M059J (cell line): ENCODE results near the gene SCIMP. TPM values are rescaled to one million over a fixed set of nuclear protein-coding genes. Genes with fewer than 3 reads are reported as not detected.
"Not testable (repeated sequence)": the region's sequence is repeated elsewhere in the genome, so short reads cannot be mapped to it uniquely, and the experiment has no call there.

Source experiments
- DNase-seq: peaks from one replicate; pipeline ENCODE4 v3.0.0-alpha.2; 2012; ENCODE audit warnings: low read depth
- total RNA-seq: library from RNA; depleted of rRNA; stranded (reverse); fragments of >200 nt; shearing (Covaris generic); gene quantifications from 2 replicates; pipeline ENCODE4 v1.2.3, GENCODE V29; 2014

The SCIMP gene
- total RNA-seq, 1 experiment from 2014 or later, result not detected

GRCh38 chr17:5238333-5238732 lies 3.7 kb upstream of the SCIMP start:
- DNase-seq, result no peak

GRCh38 chr17:5237541-5238016 lies 2.9 kb upstream of the SCIMP start:
- peak; percentile 61 for DNase-seq

GRCh38 chr17:5236938-5237540 lies 2.4 kb upstream of the SCIMP start:
- no peak for DNase-seq

- not testable (repeated sequence) for DNase-seq
Observed at GRCh38 chr17:5233492-5233891, 1.2 kb downstream of the SCIMP start.

- DNase-seq, result no peak
Observed at GRCh38 chr17:5226940-5227878, 7.5 kb downstream of the SCIMP start.

GRCh38 chr17:5225668-5226457 lies 8.8 kb downstream of the SCIMP start:
- no peak for DNase-seq

GRCh38 chr17:5221912-5222311 lies 12.7 kb downstream of the SCIMP start:
- DNase-seq, result not testable (repeated sequence)

- DNase-seq, result no peak
Observed at GRCh38 chr17:5220074-5220473, 14.6 kb downstream of the SCIMP start.

- DNase-seq, result peak; percentile 40
Observed at GRCh38 chr17:5219536-5219935, 15.1 kb downstream of the SCIMP start.

GRCh38 chr17:5217562-5217961 lies 17.1 kb downstream of the SCIMP start:
- DNase-seq, result not testable (repeated sequence)

- DNase-seq, result no peak
Observed at GRCh38 chr17:5211458-5211857, 23.2 kb downstream of the SCIMP start.

- DNase-seq, result no peak
Observed at GRCh38 chr17:5210614-5211252, 23.9 kb downstream of the SCIMP start.

- no peak for DNase-seq
Observed at GRCh38 chr17:5210091-5210490, 24.6 kb downstream of the SCIMP start.

- peak; percentile 9 for DNase-seq
Observed at GRCh38 chr17:5209396-5209795, 25.3 kb downstream of the SCIMP start.

- DNase-seq, result peak; percentile 70
Observed at GRCh38 chr17:5203908-5204294, 30.8 kb downstream of the SCIMP start.

- peak; percentile 66 for DNase-seq
Observed at GRCh38 chr17:5203178-5203907, 31.3 kb downstream of the SCIMP start.

GRCh38 chr17:5201011-5201410 lies 33.6 kb downstream of the SCIMP start:
- DNase-seq, result no peak

GRCh38 chr17:5200360-5200759 lies 34.3 kb downstream of the SCIMP start:
- DNase-seq, result no peak

GRCh38 chr17:5198472-5198871 lies 36.2 kb downstream of the SCIMP start:
- DNase-seq, result no peak

- no peak for DNase-seq
Observed at GRCh38 chr17:5194346-5194745, 40.3 kb downstream of the SCIMP start.
